GM23338 (cell line): Measurements from ENCODE around the gene PSMB7. TPM values are rescaled to one million over a fixed set of nuclear protein-coding genes. Genes with fewer than 3 reads are reported as not detected.

Experiments
- ATAC-seq: fragments of 200-7000 bp; cut with Tn5 transposase; 3 replicates; pipeline ENCODE4 v1.9.1; 2020
- DNase-seq: peaks from one replicate; pipeline ENCODE4 v3.0.0-alpha.2; 2015; ENCODE audit warnings: low spot score
- H2AFZ ChIP-seq: fragments of 200-600 bp; sonication (generic); 2 replicates; pipeline ENCODE4 v1.8.0; 2016; ENCODE audit warnings: antibody characterized with exemption, mild to moderate bottlenecking, moderate library complexity
- H3F3A ChIP-seq: fragments of 200-600 bp; sonication (generic); replicated peaks from 2 replicates; pipeline ENCODE4 v1.8.0; 2017; ENCODE audit warnings: antibody characterized with exemption, mixed run types, low read depth
- H3K27ac ChIP-seq: fragments of 200-600 bp; sonication (generic); 2 replicates; pipeline ENCODE4 v1.6.1; 2016; ENCODE audit warnings: low read depth
- H3K27me3 ChIP-seq: fragments of 200-600 bp; sonication (generic); 2 replicates; pipeline ENCODE4 v1.8.0; 2016; ENCODE audit warnings: mild to moderate bottlenecking, mixed run types, moderate library complexity; ENCODE audit not compliant: insufficient read depth
- H3K36me3 ChIP-seq: fragments of 200-600 bp; sonication (generic); 2 replicates; pipeline ENCODE4 v1.8.0; 2016; ENCODE audit warnings: mild to moderate bottlenecking; ENCODE audit not compliant: insufficient read depth
- H3K4me1 ChIP-seq: fragments of 200-600 bp; sonication (generic); 2 replicates; pipeline ENCODE4 v1.8.0; 2016; ENCODE audit warnings: mild to moderate bottlenecking, moderate library complexity; ENCODE audit not compliant: insufficient read depth
- H3K4me2 ChIP-seq: fragments of 200-600 bp; sonication (generic); 2 replicates; pipeline ENCODE4 v1.7.1; 2017; ENCODE audit warnings: mixed run types
- H3K4me3 ChIP-seq: fragments of 200-600 bp; sonication (generic); 2 replicates; pipeline ENCODE4 v1.6.1; 2016; ENCODE audit warnings: mixed run types
- H3K79me2 ChIP-seq: fragments of 200-600 bp; sonication (generic); replicated peaks from 2 replicates; pipeline ENCODE4 v1.8.0; 2017; ENCODE audit warnings: mild to moderate bottlenecking; ENCODE audit not compliant: insufficient read depth
- H3K9me2 ChIP-seq: fragments of 200-600 bp; sonication (generic); 2 replicates; pipeline ENCODE4 v1.8.0; 2017; ENCODE audit not compliant: insufficient read depth
- H4K20me1 ChIP-seq: fragments of 200-600 bp; sonication (generic); replicated peaks from 2 replicates; pipeline ENCODE4 v1.8.0; 2017; ENCODE audit warnings: mild to moderate bottlenecking; ENCODE audit not compliant: insufficient read depth
- H3K27ac Mint-ChIP-seq: 2 replicates; pipeline ENCODE4 v1.8.0; 2020; ENCODE audit warnings: inconsistent platforms, mild to moderate bottlenecking, moderate library complexity, mixed read lengths
- H3K27me3 Mint-ChIP-seq: 3 replicates; pipeline ENCODE4 v1.8.0; 2022; ENCODE audit warnings: low read depth, mild to moderate bottlenecking, moderate library complexity, mixed read lengths, inconsistent platforms; ENCODE audit not compliant: insufficient read depth, poor library complexity
- H3K36me3 Mint-ChIP-seq: 3 replicates; pipeline ENCODE4 v1.8.0; 2021; ENCODE audit warnings: low read depth, mild to moderate bottlenecking, inconsistent platforms, moderate library complexity, mixed read lengths
- H3K4me1 Mint-ChIP-seq: 3 replicates; pipeline ENCODE4 v1.8.0; 2020; ENCODE audit warnings: mild to moderate bottlenecking, inconsistent platforms, mixed read lengths
- H3K4me3 Mint-ChIP-seq: 3 replicates; pipeline ENCODE4 v1.8.0; 2021; ENCODE audit warnings: moderate library complexity, mild to moderate bottlenecking, inconsistent platforms, mixed read lengths
- H3K9me3 Mint-ChIP-seq: 3 replicates; pipeline ENCODE4 v1.8.0; 2020; ENCODE audit warnings: moderate library complexity, mild to moderate bottlenecking, inconsistent platforms, mixed read lengths
- EZH2 ChIP-seq: fragments of 200-600 bp; sonication (generic); IDR thresholded peaks from one replicate; pipeline ENCODE4 v1.8.0; 2017; ENCODE audit warnings: antibody characterized with exemption, mild to moderate bottlenecking, low read depth; ENCODE audit not compliant: unreplicated experiment
- EZH2phosphoT487 ChIP-seq: fragments of 200-600 bp; sonication (generic); IDR thresholded peaks from one replicate; pipeline ENCODE4 v1.8.1; 2018; ENCODE audit warnings: antibody characterized with exemption; ENCODE audit not compliant: unreplicated experiment
- JUNB ChIP-seq: IDR thresholded peaks from one replicate; pipeline ENCODE4 v1.6.1; 2016; ENCODE audit warnings: antibody characterized with exemption; ENCODE audit not compliant: unreplicated experiment
- NANOG ChIP-seq: IDR thresholded peaks from 2 replicates; pipeline ENCODE4 v1.6.1; 2016; ENCODE audit warnings: antibody characterized with exemption, borderline replicate concordance
- POLR2AphosphoS5 ChIP-seq: IDR thresholded peaks from 2 replicates; pipeline ENCODE4 v1.6.1; 2016; ENCODE audit warnings: antibody characterized with exemption, low read depth
- STAT1 ChIP-seq: IDR thresholded peaks from one replicate; pipeline ENCODE4 v1.6.1; 2016; ENCODE audit warnings: antibody characterized with exemption; ENCODE audit not compliant: unreplicated experiment
- ZNF114 ChIP-seq: fragments of 250-450 bp; sonication (Bioruptor Pico); IDR thresholded peaks from 2 replicates; pipeline ENCODE4 v1.5.0; 2020; ENCODE audit warnings: mild to moderate bottlenecking, moderate library complexity
- ZNF331 ChIP-seq: fragments of 250-450 bp; sonication (Bioruptor Pico); IDR thresholded peaks from 2 replicates; pipeline ENCODE4 v1.5.0; 2020; ENCODE audit warnings: low read depth, mild to moderate bottlenecking, moderate library complexity
- polyA plus RNA-seq: library from polyadenylated mRNA; unstranded; fragments of >200 nt; fragmentation: Nextera tagmentation; extraction: Ambion mirVana; gene quantifications from 2 replicates; pipeline ENCODE4 v1.2.1, GENCODE V29; 2016
- total RNA-seq: library from RNA; depleted of rRNA; stranded (reverse); fragments of >200 nt; shearing (Covaris generic); gene quantifications from 2 replicates; pipeline ENCODE4 v1.2.3, GENCODE V29; 2014
- TF ChIP-seq, protein P1 (sequence below): fragments of 250-450 bp; sonication (Bioruptor Pico); IDR thresholded peaks from 2 replicates; pipeline ENCODE4 v1.5.0; 2020; ENCODE audit warnings: mild to moderate bottlenecking, moderate library complexity

PSMB7 gene
- total and polyA plus RNA-seq, 2 experiments from 2014 or later, result 255 to 268 TPM

DNA sequence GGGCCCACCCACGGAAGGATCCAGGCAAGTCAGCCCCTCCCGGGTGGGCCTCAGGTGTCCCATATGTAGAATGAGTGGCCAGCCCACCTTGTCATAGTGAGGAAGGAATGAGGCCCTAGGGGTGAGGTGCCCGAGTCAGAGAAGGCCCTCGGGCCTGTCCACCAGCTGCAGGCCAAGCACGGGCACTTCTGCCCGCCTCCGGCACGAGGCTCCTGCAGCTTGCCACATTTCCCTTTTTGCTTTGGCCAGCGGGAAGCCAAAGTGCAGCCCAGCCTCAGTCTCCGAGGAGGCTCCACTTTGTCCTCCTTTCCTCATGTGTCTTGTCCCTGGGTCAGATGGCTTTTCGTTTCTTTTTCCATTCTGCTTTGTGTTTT is 72.9 kb downstream of the PSMB7 start:
- H3K9me2 ChIP-seq, result no peaks in the 10 kb centered on the region
- ATAC-seq (no peak), DNase-seq (no peak)
- H3K27me3 Mint-ChIP-seq, result peaks cover 16% of the 10 kb centered on the region
- H2AFZ ChIP-seq, result no peak overlapping the region
- H3K36me3 Mint-ChIP-seq, result peaks cover 13% of the 10 kb centered on the region; the same call in 2 of the 3 replicates
- no peak overlapping the region for H3K27ac ChIP-seq
- peaks cover 25% of the 10 kb centered on the region for H3K4me1 Mint-ChIP-seq
- H3F3A ChIP-seq, result no peaks in the 10 kb centered on the region
- peaks cover 6% of the 10 kb centered on the region; the same call in 1 of the 3 replicates for H3K9me3 Mint-ChIP-seq
- TF ChIP-seq STAT1 (no peak), ZNF114 (CRISPR knock-in tag) (no peak), EZH2 (no peak), JUNB (no peak)
- TF ChIP-seq, protein P1, sequence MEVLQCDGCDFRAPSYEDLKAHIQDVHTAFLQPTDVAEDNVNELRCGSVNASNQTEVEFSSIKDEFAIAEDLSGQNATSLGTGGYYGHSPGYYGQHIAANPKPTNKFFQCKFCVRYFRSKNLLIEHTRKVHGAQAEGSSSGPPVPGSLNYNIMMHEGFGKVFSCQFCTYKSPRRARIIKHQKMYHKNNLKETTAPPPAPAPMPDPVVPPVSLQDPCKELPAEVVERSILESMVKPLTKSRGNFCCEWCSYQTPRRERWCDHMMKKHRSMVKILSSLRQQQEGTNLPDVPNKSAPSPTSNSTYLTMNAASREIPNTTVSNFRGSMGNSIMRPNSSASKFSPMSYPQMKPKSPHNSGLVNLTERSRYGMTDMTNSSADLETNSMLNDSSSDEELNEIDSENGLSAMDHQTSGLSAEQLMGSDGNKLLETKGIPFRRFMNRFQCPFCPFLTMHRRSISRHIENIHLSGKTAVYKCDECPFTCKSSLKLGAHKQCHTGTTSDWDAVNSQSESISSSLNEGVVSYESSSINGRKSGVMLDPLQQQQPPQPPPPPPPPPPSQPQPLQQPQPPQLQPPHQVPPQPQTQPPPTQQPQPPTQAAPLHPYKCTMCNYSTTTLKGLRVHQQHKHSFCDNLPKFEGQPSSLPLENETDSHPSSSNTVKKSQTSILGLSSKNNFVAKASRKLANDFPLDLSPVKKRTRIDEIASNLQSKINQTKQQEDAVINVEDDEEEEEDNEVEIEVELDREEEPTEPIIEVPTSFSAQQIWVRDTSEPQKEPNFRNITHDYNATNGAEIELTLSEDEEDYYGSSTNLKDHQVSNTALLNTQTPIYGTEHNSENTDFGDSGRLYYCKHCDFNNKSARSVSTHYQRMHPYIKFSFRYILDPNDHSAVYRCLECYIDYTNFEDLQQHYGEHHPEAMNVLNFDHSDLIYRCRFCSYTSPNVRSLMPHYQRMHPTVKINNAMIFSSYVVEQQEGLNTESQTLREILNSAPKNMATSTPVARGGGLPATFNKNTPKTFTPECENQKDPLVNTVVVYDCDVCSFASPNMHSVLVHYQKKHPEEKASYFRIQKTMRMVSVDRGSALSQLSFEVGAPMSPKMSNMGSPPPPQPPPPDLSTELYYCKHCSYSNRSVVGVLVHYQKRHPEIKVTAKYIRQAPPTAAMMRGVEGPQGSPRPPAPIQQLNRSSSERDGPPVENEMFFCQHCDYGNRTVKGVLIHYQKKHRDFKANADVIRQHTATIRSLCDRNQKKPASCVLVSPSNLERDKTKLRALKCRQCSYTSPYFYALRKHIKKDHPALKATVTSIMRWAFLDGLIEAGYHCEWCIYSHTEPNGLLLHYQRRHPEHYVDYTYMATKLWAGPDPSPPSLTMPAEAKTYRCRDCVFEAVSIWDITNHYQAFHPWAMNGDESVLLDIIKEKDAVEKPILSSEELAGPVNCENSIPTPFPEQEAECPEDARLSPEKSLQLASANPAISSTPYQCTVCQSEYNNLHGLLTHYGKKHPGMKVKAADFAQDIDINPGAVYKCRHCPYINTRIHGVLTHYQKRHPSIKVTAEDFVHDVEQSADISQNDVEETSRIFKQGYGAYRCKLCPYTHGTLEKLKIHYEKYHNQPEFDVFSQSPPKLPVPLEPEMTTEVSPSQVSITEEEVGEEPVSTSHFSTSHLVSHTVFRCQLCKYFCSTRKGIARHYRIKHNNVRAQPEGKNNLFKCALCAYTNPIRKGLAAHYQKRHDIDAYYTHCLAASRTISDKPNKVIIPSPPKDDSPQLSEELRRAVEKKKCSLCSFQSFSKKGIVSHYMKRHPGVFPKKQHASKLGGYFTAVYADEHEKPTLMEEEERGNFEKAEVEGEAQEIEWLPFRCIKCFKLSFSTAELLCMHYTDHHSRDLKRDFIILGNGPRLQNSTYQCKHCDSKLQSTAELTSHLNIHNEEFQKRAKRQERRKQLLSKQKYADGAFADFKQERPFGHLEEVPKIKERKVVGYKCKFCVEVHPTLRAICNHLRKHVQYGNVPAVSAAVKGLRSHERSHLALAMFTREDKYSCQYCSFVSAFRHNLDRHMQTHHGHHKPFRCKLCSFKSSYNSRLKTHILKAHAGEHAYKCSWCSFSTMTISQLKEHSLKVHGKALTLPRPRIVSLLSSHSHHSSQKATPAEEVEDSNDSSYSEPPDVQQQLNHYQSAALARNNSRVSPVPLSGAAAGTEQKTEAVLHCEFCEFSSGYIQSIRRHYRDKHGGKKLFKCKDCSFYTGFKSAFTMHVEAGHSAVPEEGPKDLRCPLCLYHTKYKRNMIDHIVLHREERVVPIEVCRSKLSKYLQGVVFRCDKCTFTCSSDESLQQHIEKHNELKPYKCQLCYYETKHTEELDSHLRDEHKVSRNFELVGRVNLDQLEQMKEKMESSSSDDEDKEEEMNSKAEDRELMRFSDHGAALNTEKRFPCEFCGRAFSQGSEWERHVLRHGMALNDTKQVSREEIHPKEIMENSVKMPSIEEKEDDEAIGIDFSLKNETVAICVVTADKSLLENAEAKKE, result no peak
- H3K4me2 ChIP-seq, result no peak overlapping the region
- H3K79me2 ChIP-seq, result no peaks in the 10 kb centered on the region
- no peak overlapping the region for H3K4me3 ChIP-seq
- no peaks in the 10 kb centered on the region for H4K20me1 ChIP-seq
- H3K4me3 Mint-ChIP-seq, result no peak overlapping the region
- peak overlapping the region; percentile 92; the same call in 1 of the 2 replicates for H3K27ac Mint-ChIP-seq
- no peaks in the 10 kb centered on the region for H3K27me3 ChIP-seq
- no peaks in the 10 kb centered on the region for H3K36me3 ChIP-seq
- H3K4me1 ChIP-seq, result no peaks in the 10 kb centered on the region

DNA sequence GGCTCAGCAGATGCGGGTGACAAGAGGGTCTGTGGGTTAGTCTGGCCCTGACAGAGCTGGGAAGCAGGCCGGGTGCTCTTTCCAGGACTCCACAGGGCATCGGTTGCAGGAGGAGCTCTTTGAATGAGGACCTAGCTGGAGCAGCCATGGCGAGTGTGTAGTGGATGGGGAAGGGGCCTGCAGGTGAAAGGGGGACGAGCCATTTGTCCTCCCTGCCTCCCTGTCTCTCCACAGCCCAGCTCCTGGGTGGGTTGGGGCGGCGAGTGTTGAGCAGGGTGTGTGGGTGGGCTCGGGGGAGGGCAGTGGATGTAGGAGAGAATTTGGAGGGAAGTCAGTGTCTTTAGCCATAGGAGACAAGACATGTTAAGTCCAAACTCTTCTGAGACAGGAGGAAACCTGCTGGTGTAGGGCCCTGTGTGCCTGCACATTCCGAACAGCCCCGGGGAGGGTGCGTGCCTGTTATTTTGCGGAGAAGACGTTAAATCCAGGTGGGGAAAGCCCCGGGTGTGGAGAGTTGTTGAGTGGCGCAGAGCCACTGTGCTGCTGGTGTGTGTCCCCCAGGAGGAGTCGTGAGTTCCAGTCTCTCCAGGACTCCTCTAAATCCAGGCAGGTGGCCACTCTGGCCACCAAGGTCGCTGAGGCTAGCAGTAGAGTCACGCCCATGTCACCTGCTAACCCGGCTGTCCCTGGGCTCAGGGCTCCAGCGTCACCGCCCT is 73.6 kb downstream of the PSMB7 start:
- H3K27ac Mint-ChIP-seq, result no peak overlapping the region
- TF ChIP-seq ZNF331 (no peak), POLR2AphosphoS5 (no peak), EZH2phosphoT487 (no peak), STAT1 (no peak), NANOG (no peak)
- Histone ChIP-seq H3K9me2 (no peaks in the 10 kb centered on the region), H2AFZ (no peak overlapping the region), H4K20me1 (no peaks in the 10 kb centered on the region), H3K79me2 (no peaks in the 10 kb centered on the region), H3K4me1 (no peaks in the 10 kb centered on the region), H3K27me3 (no peaks in the 10 kb centered on the region), H3K4me3 (no peak overlapping the region), H3K27ac (no peak overlapping the region), H3K36me3 (no peaks in the 10 kb centered on the region), H3F3A (no peaks in the 10 kb centered on the region), H3K4me2 (no peak overlapping the region)
- ATAC-seq, result no peak
- H3K9me3 Mint-ChIP-seq, result peaks cover 10% of the 10 kb centered on the region; the same call in 1 of the 3 replicates
- H3K36me3 Mint-ChIP-seq, result peaks cover 18% of the 10 kb centered on the region; the same call in 2 of the 3 replicates
- no peak overlapping the region for H3K4me3 Mint-ChIP-seq
- peaks cover 25% of the 10 kb centered on the region for H3K4me1 Mint-ChIP-seq
- DNase-seq, result no peak
- peaks cover 14% of the 10 kb centered on the region for H3K27me3 Mint-ChIP-seq
